Subcutaneous adipose tissue (tissue), 4 donors: ENCODE results near the gene MYLK. TPM values are rescaled to one million over a fixed set of nuclear protein-coding genes. Genes with fewer than 3 reads are reported as not detected.

Experiments used
- total RNA-seq, 4 donors: library from RNA; depleted of rRNA; stranded (reverse); fragments of >200 nt; gene quantifications; one replicate each; pipeline ENCODE4 v1.1.0, GENCODE V29; 2016
- TF ChIP-seq, protein P1 (sequence below): fragments of 450-650 bp; IDR thresholded peaks from one replicate; pipeline ENCODE4 v1.5.1; 2016; ENCODE audit warnings: low read depth, mild to moderate bottlenecking, control low read depth, antibody characterized with exemption, moderate library complexity

Gene MYLK
- total RNA-seq, 4 donors from 2014 or later, result 28.2 to 113 (median 58.3) TPM

DNA sequence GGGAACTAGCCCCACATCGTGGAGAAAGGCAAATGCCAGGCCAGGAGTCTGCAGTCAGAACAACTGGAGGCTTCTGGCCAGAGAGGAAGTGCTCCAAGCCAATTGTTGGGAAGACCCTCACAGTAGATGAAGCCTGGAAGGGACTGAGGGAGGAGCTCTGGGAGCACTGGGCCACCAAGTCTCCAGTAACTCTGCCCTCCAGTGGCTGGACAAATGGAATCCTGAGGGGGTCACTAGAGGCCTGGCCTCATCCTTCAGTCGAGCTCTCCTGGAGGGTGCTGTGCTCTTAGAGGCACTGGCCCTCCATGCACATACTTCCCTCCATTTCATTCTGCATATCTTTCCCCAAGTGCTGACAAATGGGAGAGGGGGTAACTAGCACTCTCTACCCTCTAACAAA is 103.0 kb downstream of the MYLK start:
- TF ChIP-seq, protein P1, sequence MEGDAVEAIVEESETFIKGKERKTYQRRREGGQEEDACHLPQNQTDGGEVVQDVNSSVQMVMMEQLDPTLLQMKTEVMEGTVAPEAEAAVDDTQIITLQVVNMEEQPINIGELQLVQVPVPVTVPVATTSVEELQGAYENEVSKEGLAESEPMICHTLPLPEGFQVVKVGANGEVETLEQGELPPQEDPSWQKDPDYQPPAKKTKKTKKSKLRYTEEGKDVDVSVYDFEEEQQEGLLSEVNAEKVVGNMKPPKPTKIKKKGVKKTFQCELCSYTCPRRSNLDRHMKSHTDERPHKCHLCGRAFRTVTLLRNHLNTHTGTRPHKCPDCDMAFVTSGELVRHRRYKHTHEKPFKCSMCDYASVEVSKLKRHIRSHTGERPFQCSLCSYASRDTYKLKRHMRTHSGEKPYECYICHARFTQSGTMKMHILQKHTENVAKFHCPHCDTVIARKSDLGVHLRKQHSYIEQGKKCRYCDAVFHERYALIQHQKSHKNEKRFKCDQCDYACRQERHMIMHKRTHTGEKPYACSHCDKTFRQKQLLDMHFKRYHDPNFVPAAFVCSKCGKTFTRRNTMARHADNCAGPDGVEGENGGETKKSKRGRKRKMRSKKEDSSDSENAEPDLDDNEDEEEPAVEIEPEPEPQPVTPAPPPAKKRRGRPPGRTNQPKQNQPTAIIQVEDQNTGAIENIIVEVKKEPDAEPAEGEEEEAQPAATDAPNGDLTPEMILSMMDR, result no peak

DNA sequence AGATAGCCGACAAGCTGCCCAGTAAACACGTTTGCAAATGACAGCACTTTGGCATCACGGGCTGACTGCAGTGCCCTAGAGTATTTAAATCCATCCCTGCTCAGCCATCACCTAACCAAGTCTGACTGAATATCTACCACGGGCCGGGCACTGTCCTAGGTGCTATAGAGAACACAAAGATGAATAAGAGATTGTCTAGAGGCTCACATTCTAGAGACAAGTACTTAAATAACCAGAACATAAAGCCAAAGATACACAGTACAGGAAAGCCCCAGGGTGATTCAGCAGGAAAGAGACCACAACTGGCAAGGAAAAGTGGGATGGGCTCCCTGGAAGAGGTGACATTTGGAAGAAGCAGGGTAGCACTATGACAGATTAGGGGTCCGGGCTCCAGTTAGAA is 103.5 kb downstream of the MYLK start:
- TF ChIP-seq, protein P1, result no peak

DNA sequence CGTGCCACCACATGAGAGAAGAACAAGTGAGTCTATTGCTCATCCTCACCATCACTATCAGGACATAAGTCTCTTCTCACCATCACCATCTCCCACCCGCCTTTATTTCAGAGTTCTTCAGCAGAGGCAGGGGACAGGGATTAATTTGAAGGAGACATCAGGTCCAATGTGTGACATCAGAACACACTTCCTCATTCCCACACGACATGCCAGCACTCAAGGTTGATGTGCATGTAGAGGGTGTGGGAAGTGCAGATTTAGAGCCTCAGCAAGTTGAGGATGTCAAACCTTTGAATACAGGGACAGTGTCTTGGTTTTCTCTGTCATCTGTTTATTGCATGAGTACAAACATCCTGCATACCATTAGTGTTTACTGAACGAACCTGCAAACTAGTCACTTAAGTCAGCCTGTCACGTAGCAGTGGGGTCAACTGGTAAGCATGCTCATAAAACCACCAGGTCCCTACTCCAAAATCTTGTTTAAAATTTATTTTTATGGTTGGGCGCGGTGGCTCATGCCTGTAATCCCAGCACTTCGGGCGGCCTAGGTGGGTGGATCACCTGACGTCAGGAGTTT is 104.4 kb downstream of the MYLK start:
- TF ChIP-seq, protein P1, result no peak

DNA sequence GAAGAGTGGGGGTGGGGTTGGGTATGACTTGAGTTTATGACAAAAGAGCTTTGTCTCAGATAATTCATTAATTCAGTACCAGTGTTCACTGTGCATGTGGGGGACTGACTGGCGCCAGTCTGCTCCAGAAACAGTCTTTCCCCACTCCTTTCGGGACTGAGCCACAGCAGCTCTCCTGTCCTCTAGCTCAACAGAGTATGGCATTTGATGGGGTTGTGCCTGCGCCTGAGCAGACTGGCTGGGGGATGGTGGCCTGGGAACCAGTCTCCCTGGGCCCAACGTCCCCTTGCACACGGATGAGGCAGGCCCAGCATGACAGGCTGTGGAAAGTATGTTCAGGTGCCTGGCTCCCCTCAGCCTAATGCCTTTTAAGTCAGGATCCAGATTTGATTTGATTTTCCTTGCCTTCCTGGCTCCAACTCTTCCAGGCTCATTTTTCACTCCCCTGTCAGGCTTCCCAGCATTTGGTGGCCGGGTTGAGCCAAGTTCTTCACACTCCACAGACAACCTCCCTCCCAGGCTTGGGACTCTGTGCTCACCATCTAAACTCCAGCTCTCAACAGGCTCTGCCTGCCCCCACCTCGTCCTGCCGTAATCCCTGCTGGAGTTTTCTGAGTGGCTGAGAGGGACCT is 105.0 kb downstream of the MYLK start:
- TF ChIP-seq, protein P1, result no peak

DNA sequence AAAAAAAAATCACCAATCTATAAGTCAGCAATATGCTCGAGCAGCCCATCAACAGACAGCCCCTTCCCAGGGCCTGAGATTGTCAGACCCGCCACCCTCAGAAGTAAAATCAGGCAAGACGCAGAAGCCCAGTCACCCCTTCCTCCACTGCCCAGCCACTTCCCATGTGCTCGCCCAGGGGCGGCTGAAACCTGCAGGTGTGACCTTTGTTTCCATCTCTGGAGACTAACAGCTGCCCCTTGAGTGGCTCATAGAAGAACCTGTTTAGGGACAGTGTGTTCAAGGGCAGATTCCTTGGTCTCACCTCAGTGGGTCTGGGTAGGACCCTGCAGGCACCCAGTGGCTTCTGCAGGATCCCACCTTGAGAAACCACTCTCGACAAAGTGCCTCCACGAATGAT is 105.6 kb downstream of the MYLK start:
- TF ChIP-seq, protein P1, result no peak

DNA sequence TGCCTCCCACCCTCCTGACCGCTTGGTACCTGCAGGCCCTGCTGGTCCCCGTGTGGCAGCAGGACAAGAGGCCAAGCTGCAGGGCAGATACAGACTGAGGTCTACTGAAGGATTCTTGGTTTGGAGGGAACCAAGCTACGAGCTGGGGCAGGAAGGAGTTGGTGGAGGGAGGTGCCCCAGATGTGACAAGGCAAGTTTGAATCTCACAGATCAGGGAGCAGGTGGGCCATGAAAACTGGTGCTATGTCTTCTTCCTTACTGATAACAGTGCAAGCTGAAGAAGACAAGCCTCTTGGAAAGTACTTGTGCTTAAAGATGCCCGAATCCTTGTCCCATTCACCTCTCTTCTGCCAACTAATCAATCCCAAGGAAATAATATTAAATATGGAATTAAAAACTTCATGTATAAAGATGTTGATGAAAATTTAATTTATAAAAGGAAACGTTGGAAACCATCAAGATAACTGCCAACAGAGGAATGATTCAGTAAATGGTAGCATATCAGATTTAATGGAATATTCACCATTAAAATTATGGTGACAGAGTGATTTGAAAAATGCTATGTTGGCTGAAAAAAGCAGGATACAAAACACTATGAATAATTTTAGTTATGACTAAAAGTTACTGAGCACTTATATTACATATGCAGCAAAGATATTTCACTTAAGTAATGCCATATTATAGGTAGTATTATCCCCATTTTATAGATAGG is 107.9 kb downstream of the MYLK start:
- TF ChIP-seq, protein P1, result no peak

DNA sequence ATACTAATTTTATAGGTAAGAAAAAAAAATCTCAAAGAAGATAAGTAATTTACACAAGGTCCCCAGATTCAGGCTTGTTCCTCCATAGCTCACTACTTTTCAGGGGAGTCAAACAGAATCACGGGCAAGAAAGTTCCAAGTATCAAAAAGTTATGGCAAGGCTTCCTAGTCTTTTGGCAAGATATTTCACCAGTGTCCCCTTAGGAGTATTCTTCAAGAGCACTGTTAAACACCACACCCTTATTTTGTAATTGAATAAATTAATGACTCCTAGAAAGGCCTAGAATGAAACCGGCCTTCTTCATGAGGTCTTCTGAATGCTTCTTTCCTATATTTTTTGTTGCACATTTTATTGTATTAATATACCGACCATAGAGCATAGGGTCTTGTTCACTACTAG is 109.7 kb downstream of the MYLK start:
- TF ChIP-seq, protein P1, result no peak
